HG03025 (cell line): ENCODE data around the gene NDNF.

Source experiments
- ATAC-seq: cut with Tn5 transposase; IDR thresholded peaks from one replicate; pipeline ENCODE4 v1.9.1; 2021; ENCODE audit warnings: mild to moderate bottlenecking, moderate library complexity; ENCODE audit not compliant: unreplicated experiment, low FRiP score

Gene NDNF

GRCh38 chr4:121071640-121072223 is 603 bp downstream of the NDNF start:
- ATAC-seq: no peak

GRCh38 chr4:121070696-121071639 is 1.4 kb downstream of the NDNF start:
- ATAC-seq: no peak

- no peak for ATAC-seq
Measured at GRCh38 chr4:121070274-121070673, 2.1 kb downstream of the NDNF start.

- ATAC-seq: no peak
Measured at GRCh38 chr4:121069430-121069829, 2.9 kb downstream of the NDNF start.

GRCh38 chr4:121064482-121064881 is 7.9 kb downstream of the NDNF start:
- no peak for ATAC-seq

- ATAC-seq: no peak
Measured at GRCh38 chr4:121062521-121062920, 9.8 kb downstream of the NDNF start.

GRCh38 chr4:121061861-121062260 is 10.5 kb downstream of the NDNF start:
- no peak for ATAC-seq

- no peak for ATAC-seq
Measured at GRCh38 chr4:121061215-121061614, 11.1 kb downstream of the NDNF start.

- ATAC-seq: no peak
Measured at GRCh38 chr4:121057466-121057922, 14.8 kb downstream of the NDNF start.

- ATAC-seq: no peak
Measured at GRCh38 chr4:121056066-121056465, 16.3 kb downstream of the NDNF start.

GRCh38 chr4:121054373-121054772 is 18.0 kb downstream of the NDNF start:
- no peak for ATAC-seq

GRCh38 chr4:121053601-121054143 is 18.7 kb downstream of the NDNF start:
- ATAC-seq: no peak

- ATAC-seq: no peak
Measured at GRCh38 chr4:121050300-121050699, 22.0 kb downstream of the NDNF start.

GRCh38 chr4:121049072-121049599 is 23.2 kb downstream of the NDNF start:
- no peak for ATAC-seq

- no peak for ATAC-seq
Measured at GRCh38 chr4:121048165-121048564, 24.2 kb downstream of the NDNF start.

- ATAC-seq: peak; percentile 97
Measured at GRCh38 chr4:121041307-121042090, 30.8 kb downstream of the NDNF start.

GRCh38 chr4:121034017-121034416 is 38.3 kb downstream of the NDNF start:
- no peak for ATAC-seq

- no peak for ATAC-seq
Measured at GRCh38 chr4:121030711-121031110, 41.6 kb downstream of the NDNF start.

GRCh38 chr4:121030131-121030530 is 42.2 kb downstream of the NDNF start:
- no peak for ATAC-seq

- no peak for ATAC-seq
Measured at GRCh38 chr4:121026034-121026433, 46.3 kb downstream of the NDNF start.
